ENCODE measurements around the gene ESD.
"Not testable (repeated sequence)": the region's sequence is repeated elsewhere in the genome, so short reads cannot be mapped to it uniquely, and the experiment has no call there.

The ESD gene, protein sequence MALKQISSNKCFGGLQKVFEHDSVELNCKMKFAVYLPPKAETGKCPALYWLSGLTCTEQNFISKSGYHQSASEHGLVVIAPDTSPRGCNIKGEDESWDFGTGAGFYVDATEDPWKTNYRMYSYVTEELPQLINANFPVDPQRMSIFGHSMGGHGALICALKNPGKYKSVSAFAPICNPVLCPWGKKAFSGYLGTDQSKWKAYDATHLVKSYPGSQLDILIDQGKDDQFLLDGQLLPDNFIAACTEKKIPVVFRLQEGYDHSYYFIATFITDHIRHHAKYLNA

DNA sequence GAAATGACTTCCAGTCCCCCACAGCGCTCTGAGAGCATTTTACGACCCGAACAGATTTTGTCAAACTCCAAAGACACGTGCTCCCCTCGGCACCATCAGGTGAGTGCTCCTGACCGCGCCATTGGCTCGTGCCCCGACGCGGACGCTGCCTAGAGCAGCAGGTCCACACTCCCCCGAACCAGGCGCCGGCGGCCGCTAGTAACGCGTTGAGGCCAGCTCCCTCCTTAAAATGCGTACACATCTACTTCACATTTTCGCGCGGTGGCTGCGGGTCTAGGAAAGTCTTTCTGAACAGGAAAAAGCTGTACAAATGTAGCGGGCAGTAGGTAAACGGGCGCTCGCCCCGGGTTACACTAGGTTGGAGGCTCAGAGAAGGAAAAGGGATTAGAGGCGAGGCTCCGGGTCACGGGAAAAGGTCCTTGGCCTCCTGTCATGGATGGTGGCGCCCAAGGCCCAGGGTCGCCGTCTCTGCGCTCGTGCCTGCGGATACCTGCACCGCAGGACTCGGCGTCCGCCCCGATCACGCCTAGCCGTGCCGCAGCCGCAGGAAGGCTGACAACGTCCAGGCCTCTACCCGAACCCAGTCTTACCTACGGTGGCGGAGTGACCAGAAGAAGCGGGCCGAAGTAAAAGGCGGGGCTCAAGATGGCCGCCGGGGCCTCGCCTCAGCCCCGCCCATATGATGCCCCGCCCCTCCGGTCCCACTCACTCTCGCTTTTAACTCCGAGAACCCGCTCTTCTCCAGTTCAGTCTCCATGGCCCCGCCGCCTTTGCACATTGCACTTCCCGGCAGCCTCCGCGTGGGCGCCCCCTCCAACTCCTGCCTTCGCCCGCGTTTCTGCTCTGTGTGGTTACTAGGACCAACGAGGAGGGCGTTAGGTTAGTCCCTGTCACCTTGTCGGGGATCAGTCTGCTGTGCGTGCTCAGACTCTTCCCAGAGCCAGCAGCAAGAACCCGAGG lies at the start of gene ESD:
TSS of gene ESD (minus strand) at position 647 of the 960 bp plus-strand sequence. CDS start 5,748 bp downstream, outside the sequence.
- DNase-seq: peak; percentile 90

DNA sequence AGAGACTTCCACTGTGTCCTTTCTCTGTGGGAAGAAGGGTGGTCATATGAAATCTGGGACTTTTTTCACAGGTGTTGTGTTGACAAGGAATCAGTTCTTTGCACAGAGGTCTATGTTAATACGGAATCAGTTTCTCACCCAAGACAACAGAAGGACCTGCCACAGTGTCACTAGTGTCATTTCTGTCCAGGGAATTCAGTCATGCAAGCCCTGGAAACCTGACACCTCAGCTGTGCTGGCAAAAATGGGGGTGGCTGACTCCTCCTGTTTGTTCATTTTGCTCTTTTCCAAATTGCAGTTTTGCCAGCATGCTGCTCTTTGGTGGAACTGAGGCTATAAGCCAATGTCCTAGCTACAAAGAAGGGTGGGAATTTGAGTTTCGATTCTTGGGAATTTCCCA lies 49.8 kb upstream of the ESD start:
- no peak for DNase-seq

DNA sequence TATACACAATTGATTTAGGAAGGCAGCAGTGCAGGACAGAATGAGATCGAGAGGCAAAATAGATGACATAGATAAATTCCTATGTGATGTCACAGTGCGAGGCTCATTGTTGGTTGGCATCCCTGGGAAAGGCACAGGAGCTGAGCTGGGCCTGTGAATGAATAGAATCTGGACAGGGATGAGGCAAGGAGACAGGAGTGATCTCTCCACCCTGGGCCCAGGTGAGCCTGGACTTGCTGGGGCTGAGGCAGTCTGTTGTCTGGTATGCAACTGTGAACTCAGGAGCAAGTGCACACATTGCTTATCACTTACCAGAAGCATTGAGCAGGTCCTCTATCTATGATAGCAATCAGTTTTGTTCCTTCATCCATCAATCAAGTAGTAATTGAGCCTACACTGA lies 48.2 kb upstream of the ESD start:
- DNase-seq: no peak

DNA sequence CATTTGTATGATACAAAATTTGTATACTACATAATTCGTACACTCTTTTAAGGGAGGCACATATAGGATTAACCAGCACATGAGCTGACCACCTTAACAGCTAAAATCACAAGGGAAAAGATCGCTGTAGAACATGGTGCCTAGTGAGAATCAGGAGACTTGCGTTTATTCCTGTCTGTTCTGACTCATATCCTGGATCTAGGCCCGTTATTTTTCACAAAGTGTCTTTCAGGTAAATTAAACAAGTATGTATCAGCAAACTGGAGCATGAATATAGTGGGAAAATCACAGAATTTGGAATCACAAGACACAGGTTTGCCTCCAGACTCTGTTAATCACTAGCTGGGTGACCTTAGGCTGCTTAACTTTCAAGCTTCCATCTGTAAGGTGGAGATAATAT lies 47.5 kb upstream of the ESD start:
- no peak for DNase-seq

DNA sequence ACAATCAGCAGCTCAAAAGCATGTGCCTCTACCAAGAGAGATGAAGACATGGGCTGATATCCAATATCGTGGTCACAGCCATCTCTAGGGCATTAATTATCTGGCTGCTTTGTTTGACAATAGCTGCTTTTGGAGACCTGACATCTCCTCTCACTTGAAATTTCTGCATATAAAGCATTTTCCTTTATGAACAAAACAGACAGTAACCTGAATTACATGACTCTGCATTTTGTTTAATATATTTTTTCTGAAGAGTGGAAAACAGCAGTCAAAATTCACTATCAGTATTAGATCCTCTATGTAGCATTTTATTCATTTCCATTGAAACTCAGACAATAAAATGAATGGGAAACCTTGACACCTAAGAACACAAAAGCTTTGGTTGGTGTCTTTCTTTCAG lies 42.4 kb upstream of the ESD start:
- no peak for DNase-seq

DNA sequence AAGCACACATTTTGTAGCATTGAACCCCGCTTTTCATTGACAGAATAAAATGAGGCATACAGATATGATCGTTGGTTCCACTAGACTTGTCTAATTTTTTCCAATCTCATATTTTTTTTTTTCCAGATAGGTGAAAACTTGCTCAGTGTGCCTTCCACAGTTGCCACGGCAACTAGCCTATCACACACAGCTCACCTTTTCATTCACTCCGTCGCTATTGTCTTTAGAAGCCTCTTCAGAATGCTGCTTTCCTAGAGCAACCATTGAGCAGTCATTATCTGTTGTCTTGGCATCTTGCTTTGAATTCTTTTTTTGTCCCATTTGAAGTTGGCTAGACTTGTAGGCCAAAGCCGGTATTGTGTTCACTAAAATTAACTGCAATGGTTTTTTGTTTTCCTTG lies 37.7 kb upstream of the ESD start:
- no peak for DNase-seq

DNA sequence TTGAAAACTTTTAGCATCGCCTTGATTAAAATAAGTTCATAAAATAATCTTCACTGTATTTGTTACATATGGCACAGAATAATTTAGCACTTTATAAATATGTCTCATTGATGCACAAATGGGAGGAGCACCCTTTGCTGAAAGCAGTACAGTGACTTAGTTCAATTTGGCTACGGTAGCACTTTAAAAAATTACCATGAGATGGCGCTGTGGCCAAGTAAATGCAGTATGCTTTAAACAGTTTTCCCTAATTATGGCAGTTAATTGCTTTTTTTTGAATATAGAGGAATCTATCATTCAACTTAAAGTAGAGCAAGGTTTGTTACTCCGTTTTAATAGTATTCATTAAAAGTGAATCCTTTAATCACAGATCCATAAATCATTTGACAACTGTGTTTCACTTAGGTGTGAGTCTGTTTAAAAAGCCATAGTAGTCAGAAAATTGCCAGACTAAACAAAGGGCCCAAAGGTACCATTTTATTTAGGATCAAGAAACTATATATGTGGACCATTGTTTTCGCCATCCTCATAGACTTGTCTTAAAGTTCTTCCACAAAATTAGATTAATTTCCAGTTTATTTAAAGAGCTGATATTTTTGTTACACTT lies 34.7 kb upstream of the ESD start:
- DNase-seq: peak; percentile 60

DNA sequence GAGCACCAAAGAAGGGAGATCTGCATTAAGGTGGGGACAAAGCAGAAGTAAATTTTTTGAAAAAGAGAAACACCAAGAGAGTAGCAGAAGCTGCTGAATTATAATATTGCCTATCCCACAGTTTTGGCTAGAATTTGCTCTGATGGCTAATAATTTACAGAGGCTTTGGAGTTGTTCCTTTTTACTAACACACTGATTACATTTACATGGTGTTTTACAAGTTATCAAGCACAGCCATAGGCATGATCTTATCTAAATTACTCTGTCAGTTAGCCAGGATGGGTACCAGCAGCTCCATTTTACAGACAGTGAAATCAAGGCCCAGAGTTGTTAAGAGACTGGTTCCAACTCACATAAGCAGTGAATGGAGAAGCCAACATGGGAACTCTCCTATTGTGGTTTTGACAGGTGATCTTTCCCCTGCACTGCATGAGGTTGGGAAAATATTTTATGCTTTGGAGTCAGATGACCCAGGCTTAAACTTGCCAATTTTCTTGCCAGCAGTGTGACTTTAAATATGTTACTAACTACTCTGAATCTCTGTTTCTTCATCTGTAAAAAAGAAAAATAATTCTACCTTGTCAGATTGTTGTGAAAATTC lies 33.5 kb upstream of the ESD start:
- no peak for DNase-seq

DNA sequence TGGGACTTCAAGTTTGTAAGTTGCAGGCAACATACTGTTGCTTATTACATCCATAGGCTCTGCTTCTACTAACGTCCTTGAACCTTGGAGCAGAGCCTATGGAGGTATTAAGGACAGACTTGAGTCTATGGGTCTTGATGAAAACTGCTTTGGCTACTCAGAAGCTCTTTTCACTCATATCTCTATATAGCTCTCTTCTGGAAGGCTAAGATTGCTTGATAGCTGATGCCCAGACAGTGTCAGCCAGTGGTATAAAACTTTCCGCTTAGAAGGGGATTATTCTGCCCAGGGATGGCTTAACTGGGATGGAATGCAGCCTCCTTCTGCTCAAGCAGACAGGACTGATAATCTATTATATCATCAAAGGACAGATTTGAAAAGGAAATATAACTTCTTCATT lies 25.6 kb upstream of the ESD start:
- no peak for DNase-seq

DNA sequence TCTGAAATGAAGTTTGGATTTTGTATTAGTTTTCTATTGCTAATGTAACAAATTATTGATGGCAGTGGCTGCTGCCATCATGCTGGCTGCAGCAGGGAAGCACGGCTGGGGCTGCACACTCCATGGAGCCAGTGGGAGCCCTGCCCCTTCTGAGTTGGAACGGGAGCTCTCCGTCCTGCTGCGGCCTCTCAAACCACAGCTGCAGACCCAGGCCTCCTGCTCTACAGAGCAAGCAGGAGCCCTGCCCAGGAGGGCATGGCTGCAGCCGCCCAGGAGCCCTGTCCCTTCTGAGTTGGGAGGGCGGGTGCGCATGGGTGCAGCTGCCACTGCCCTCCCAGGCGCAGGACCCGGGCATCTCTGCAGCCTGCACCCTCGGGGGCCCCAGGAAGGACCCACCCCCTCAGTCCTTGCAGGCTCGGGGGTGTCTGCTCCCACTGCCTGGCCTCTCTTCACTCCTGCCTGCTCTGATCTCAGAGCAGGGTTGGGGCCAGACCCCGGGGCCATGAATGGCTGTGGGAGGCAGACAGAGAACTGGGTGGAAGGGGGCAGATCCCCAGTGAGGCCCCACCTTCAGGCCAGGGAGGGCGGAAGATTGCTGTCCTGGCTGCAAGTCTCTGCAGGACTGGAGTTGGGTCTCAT lies 21.0 kb upstream of the ESD start:
- no peak for DNase-seq

DNA sequence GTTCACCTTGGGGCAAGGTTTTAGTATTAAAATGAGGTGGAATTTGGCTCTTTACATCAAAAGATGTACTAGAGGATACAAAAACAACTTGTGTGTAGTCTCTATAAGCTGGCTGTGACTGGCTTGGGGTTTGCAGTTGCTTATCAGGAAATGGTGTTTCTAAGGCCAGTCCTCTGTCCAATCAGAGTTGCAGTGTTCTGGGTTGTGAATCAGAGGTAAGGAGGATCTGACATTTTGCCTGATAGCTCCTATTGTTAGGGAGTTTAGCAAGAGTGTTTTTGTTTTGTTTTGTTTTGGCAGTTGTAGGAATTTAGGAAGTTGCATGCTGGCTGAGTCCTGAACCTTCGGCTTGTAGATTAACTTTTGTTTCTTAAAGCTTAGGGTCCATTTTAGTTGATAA lies 20.1 kb upstream of the ESD start:
- DNase-seq: no peak

DNA sequence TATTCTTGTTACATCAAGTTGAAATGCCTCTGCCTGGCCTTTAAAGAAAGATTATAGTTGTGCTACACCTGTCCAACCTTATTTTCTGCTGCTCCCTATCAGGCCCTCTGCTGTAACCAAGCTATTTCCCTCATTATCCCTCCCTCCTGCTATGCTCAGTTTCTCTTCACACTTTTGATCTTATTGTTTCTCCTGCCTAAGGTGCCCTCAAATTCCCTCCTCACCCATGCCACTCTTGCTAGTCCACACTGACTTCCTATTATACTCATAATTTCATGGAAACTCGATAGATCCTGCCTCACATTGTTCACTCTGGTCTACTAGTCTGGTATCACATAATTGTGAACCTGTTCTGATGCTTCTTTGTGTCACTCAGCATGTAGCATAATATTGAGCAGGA lies 19.4 kb upstream of the ESD start:
- DNase-seq: no peak

DNA sequence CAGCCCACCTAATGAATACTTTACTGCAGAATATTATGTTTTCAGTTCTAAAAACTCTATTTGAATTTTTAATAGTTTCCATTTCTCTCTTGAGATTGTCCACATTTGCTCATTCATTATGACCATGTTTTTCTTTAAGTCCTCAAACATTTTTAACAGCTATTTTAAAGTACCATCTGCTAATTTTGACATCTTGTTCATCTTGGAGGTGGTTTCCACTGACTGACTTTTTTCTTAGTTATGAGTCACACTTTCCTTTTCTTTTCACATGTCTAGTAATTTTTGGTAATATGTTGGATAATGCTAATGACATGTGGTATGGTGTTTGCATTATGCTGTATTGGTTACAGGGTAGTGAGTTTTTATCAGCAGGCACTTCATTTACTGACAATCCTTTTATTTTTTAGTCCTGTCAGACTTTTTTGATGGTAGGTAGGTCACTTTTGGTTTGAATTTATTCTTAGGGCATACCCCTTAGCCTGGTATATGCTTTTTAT lies 15.4 kb upstream of the ESD start:
- DNase-seq: no peak

DNA sequence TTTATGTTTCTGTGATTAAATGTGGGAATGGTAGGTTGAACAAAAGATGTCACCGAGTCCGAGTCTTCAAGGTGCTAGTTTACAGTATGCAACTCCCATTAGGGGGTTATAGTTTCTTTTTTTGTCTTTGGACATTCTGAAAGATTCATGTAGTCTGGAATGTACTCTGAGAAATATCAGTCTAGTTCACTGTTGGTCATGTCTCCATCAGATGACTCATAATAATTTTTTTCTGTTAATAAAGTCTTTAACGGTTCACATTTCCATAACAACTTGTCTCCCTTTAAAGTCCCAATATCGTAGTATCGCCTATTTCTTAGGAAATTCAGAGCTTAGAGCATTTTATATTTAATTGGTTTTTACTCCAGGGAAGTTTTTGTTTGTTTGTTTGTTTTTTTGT lies 13.5 kb upstream of the ESD start:
- DNase-seq: no peak

DNA sequence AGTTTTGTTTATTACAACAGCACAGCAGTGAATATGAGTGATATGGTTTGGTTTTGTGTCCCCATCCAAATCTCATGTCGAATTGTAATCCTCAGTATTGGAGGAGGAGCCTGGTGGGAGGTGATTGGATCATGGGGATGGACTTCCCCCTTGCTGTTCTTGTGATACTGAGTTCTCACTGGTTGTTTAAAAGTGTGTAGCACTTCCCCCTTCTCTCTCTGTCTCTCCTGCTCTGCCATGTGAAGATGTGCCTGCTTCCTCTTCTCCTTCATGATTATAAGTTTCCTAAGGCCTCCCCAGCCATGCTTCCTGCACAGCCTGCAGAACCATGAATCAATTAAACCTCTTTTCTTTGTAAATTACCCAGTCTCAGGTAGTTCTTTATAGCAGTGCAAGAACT lies 8.0 kb upstream of the ESD start:
- not testable (repeated sequence) for DNase-seq

DNA sequence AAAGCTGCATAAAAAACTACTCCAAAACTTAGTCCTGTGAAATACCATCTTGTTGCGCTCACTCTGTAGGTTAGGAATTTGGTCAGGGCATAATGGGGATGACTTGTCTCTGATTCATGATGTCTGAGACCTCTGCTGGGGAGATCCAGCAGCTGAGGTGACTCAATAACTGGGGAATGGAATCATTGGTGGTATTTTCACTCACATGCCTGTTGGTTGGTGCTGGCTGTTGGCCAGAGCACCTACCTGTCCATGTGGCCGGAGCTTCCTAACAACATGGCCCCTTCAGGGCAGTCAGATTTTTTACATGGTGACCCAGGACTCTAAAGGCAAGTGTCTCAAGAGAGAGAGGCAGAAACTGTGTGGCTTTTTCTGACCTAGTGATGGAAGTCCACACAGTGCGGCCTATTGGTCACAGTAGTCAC lies 7.4 kb upstream of the ESD start:
- DNase-seq: no peak

DNA sequence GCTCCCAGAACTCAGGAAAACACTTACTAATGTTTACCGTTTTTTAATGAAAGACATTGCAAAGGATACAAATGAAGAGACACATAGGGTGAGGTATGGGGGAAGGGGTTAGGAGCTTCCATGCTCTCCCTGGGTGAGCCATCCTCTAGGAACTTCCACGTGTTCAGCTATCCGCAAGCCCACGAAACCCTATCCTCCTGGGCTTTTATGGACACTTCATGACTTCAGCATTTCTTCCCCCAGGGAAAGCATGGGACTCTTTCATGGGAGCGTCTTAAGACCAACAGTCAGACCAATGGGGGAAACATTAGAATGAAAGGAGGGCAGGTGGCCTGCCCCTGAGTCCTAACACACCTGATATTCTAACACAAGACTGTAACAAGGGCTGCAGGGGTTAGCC lies 6.6 kb upstream of the ESD start:
- DNase-seq: no peak

DNA sequence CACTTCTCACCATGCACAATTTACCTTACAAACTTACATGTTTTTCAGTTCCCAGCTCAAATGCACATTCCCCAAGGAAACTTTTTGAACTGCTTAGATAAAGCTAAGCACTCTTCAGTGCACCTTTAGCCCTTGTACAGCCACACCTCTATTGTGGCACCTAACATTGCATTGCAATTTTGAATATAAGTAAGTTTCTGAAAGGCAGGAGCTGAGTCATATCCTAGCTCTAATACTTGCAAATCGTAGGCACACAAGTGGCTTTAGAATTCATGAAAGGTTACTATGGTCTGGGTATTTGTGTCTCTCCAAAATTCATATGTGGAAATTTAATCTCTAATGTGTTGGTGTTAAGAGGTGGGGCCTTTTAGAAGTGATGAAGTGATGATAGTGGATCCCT lies 4.9 kb upstream of the ESD start:
- DNase-seq: no peak

DNA sequence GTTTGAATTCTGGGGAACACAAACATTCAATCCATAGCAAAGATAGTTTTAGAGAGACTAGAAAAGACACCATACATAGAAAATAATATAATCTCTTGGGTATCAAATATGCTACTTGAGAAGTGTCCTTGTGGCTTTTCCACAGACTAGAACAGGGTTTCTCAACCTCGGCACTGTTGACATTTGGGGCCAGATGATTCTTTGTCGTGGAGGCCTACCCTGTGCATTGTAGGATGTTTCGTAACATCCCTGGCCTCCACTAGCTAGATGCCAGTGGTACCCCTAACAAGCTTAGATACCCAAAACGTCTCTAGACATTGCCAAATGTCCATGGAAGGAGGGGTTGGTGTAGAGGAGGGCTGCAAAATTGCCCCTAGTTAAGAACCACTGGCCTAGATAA lies 2.2 kb upstream of the ESD start:
- no peak for DNase-seq

DNA sequence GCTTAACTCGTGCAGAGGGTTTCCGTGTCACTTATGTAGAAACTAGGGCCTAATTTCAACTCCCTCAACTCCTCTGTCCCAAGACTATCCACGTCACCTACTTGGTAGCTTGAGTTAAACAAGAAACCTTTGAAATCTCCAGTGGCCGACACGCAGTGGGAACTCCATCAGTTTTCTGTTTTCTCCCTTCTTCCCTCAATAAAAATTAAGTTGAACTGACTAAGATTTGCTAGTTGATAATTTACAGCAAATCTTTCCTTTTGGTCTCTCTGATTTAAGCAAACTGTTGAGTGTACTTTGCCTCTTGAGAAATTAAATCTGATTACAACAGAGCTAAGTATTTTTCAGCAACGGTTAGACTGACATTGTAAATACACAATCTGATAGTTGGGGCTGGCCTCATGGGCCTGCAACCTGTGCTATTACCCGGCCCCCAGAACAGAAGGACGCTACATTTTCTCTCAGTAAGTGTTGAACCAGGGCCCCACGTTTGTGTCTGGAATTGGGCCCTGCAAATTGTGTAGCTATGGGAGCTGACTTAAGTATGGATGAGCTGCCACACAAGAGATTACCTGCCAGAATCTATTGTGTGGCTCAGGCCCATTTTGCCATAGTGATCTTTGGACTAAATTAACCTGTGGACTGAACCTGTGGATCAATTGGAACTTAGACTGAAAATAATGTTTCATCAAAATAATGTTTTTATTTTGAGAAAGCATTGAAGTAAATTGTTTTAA lies 708 bp upstream of the ESD start:
- DNase-seq: no peak

DNA sequence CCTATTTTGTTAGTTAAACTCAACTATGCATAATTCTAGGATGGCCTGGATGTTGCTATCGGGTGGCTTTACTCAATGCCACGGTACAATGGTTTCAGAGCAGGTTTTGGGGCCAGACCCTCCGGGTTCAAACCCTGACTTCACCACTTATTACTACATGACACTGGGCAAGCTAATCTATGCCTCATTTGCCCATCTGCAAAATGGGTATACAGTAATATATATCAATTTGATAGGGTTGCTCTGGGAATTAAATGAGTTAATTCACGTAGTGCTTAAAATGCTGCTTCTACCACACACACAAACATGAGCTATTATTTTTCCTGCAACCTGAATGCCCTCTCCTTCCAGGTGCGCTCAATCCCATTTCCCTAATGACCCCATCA lies 839 bp downstream of the ESD start:
- DNase-seq: no peak

DNA sequence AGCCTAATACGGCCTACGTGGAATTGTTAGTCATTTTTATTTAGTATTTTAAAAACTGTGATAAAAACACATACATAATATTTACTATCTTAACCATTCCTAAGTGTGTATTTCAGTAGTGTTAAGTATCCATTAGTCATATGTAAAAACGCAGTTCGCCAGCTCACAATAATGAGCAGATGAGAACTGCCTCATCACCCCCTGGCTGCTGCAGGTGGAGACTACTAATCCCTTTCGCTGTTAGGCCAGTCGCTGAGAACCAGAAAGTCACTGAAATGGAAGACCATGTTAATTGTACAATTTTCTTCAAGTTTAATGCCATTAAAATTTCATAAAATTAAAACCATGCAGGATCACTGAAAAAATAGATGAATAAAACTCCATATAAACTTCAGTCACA lies 1.6 kb downstream of the ESD start:
- DNase-seq: no peak
